Measurements from ENCODE around the gene SLC6A11. TPM values are rescaled to one million over a fixed set of nuclear protein-coding genes. Genes with fewer than 3 reads are reported as not detected.

The SLC6A11 gene
- total RNA-seq, 4 donors from 2014 or later: 0.21 to 1.4 TPM; not detected in 2

- Histone ChIP-seq H3K4me3 (no peak overlapping the region), H3K9me3 (no peaks in the 10 kb centered on the region), H3K36me3 (no peaks in the 10 kb centered on the region), H3K27ac (no peak overlapping the region), H3K27me3 (no peaks in the 10 kb centered on the region), H3K4me1 (no peaks in the 10 kb centered on the region)
- DNase-seq: no peak
- TF ChIP-seq, protein P1, sequence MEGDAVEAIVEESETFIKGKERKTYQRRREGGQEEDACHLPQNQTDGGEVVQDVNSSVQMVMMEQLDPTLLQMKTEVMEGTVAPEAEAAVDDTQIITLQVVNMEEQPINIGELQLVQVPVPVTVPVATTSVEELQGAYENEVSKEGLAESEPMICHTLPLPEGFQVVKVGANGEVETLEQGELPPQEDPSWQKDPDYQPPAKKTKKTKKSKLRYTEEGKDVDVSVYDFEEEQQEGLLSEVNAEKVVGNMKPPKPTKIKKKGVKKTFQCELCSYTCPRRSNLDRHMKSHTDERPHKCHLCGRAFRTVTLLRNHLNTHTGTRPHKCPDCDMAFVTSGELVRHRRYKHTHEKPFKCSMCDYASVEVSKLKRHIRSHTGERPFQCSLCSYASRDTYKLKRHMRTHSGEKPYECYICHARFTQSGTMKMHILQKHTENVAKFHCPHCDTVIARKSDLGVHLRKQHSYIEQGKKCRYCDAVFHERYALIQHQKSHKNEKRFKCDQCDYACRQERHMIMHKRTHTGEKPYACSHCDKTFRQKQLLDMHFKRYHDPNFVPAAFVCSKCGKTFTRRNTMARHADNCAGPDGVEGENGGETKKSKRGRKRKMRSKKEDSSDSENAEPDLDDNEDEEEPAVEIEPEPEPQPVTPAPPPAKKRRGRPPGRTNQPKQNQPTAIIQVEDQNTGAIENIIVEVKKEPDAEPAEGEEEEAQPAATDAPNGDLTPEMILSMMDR (IDR thresholded peaks at IDR 0.05): no peak
- intact Hi-C loops (cut with DNase I; ENCODE audit: low total_unique reads): no loop called here
Measured at GRCh38 chr3:10875914-10876313, 59.9 kb downstream of the SLC6A11 start.

GRCh38 chr3:10876661-10877060 lies 60.6 kb downstream of the SLC6A11 start:
- no peaks in the 10 kb centered on the region for H3K9me3 ChIP-seq
- H3K4me1 ChIP-seq: no peaks in the 10 kb centered on the region
- intact Hi-C loops (cut with DNase I; ENCODE audit: low total_unique reads): no loop called here
- no peaks in the 10 kb centered on the region for H3K36me3 ChIP-seq
- no peak for DNase-seq
- TF ChIP-seq, protein P1 (IDR thresholded peaks at IDR 0.05): no peak
- no peak overlapping the region for H3K27ac ChIP-seq
- H3K27me3 ChIP-seq: no peaks in the 10 kb centered on the region
- H3K4me3 ChIP-seq: no peak overlapping the region

GRCh38 chr3:10882851-10883250 lies 66.8 kb downstream of the SLC6A11 start:
- no peaks in the 10 kb centered on the region for H3K36me3 ChIP-seq
- H3K9me3 ChIP-seq: no peaks in the 10 kb centered on the region
- no peak for TF ChIP-seq POLR2A (IDR thresholded peaks at IDR 0.05)
- TF ChIP-seq, protein P1 (IDR thresholded peaks at IDR 0.05): no peak
- H3K27ac ChIP-seq: no peak overlapping the region
- H3K27me3 ChIP-seq: no peaks in the 10 kb centered on the region
- no peak overlapping the region for H3K4me3 ChIP-seq
- no peaks in the 10 kb centered on the region for H3K4me1 ChIP-seq
- intact Hi-C loops (cut with DNase I; ENCODE audit: low total_unique reads): no loop called here
- no peak for DNase-seq

DNA sequence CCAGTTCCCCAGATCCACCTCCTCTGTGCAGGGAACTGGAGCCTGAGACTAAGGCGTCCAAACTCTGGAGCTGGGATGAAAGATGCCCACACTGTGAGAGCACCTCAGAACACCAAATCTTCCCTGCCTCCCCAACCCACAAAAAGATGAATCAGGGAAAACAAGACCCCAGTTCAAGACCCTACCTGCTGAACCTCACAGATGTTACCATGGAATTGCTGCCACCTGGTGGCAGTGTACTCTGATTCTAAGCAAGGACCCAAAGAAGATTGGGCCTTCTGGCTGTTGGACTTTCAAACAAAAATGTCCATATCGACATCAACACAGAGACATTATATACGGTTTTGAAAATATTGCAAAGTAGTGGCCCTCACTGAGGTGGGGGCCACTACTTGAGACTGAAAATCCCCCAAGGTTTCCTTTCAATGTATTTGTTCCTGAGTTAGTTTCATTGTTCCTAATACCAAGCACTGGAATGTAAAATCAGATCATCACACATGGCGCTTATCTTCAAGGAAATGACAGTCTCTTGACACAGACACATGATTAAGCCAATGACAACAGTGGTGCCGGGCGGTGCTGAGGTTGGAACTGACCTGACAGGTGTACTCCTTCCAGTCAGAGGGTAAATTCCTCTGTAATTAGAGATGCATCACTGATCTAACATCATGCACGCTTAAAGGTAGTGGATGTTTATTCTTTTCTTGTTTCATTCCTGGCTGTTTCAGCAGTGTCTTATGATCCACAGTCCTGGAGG lies 67.6 kb downstream of the SLC6A11 start:
- TF ChIP-seq POLR2A (IDR thresholded peaks at IDR 0.05): no peak
- TF ChIP-seq, protein P1 (IDR thresholded peaks at IDR 0.05): peak in 1 of 4 experiments; percentile 20
- Histone ChIP-seq H3K36me3 (no peaks in the 10 kb centered on the region), H3K9me3 (no peaks in the 10 kb centered on the region), H3K4me3 (no peak overlapping the region), H3K27ac (no peak overlapping the region), H3K4me1 (no peaks in the 10 kb centered on the region), H3K27me3 (no peaks in the 10 kb centered on the region)
- intact Hi-C loops (cut with DNase I; ENCODE audit: low total_unique reads): no loop called here
- no peak for DNase-seq

GRCh38 chr3:10887015-10887414 lies 71.0 kb downstream of the SLC6A11 start:
- DNase-seq: no peak

More at GRCh38 chr3:10887015-10887414, 71.0 kb downstream of the SLC6A11 start:
- H3K27me3 ChIP-seq: no peaks in the 10 kb centered on the region
- no peak overlapping the region for H3K4me3 ChIP-seq
- no peaks in the 10 kb centered on the region for H3K9me3 ChIP-seq
- intact Hi-C loops (cut with DNase I; ENCODE audit: low total_unique reads): no loop called here
- no peak overlapping the region for H3K27ac ChIP-seq
- TF ChIP-seq POLR2A (IDR thresholded peaks at IDR 0.05): no peak
- TF ChIP-seq, protein P1 (IDR thresholded peaks at IDR 0.05): no peak
- H3K36me3 ChIP-seq: no peaks in the 10 kb centered on the region
- H3K4me1 ChIP-seq: no peaks in the 10 kb centered on the region

All from uterus (tissue), 4 donors.